ENCODE results near the gene IQCH.

Gene IQCH

GRCh38 chr15:67508407-67508806 lies 253.8 kb downstream of the IQCH start:
- DNase-seq: no peak

DNA sequence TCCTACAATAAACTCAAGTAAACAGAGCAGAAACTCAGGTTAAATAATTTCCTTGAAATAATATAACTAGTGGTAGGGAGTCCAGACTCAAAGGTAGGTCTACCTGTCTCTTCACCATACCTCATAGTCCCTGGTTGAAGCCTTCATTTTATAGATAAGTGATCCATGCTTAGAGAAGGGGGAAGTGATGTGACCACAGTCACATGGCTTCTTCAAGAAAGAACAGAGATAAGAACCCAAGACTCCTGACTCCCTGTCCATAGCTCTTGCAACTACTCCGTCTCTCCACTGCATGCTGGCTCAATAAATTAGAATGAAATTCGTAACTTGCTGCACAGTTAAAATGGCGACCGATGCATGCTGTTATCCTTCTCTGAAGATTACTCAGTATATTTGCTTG lies 255.3 kb downstream of the IQCH start:
- no peak for DNase-seq

GRCh38 chr15:67510597-67511190 lies 256.1 kb downstream of the IQCH start:
- DNase-seq: no peak

- no peak for DNase-seq
Observed at GRCh38 chr15:67511606-67512005, 257.0 kb downstream of the IQCH start.

DNA sequence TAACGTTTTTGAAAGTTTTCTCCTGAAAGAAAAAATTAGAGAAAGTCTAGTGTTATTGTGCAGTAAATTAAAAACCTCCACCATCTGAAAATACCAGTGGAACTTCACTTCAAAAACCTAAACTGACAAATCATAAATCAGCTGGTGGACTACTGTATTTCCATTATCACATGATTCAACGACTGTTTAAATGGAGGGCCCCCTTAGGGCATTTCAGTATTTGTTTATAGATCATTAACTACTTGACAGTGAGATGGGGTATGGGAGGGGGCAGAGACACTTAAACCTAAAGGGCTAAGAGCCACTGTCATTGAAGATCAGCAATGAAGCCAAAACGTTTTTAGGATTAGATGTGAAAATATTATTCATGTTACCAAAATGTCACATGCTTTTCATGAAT lies 257.6 kb downstream of the IQCH start:
- DNase-seq: no peak

DNA sequence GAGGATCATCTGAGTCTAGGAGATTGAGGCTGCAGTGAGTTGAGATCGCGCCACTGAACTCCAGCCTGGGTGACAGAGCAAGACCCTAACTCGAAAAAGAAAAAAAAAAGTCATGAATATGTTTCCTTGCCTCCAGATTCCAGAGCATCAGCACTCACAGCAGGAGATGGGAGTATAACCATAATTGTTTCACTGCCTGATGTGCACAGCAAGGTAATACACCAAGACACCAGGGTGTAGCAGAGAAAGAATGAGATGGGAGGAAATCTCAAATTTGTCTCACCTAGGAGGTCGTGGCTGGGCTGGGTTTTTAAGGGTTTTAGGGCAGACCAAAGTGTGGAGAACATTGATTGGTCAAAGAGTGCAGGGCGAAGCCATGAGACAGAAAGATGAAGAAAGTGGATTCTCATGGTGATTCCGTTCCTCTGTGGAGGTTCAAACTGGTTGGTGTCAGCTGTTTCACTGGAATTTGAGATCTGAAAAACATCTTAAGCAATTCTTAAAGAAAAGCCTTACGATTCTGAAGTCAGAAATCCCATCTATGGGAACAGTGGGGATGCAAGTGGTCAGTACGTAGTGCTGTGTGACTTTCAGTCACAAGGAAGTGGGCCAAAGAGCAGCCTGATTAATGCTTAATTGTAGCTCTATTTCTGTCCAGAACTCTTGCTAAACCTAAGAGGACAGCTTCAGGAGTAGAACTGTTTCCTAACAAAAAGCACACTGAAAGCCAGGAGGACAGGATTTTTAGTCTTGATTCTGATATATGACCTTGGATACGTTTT lies 258.5 kb downstream of the IQCH start:
- DNase-seq: no peak

- no peak for DNase-seq
Observed at GRCh38 chr15:67515090-67515489, 260.5 kb downstream of the IQCH start.

DNA sequence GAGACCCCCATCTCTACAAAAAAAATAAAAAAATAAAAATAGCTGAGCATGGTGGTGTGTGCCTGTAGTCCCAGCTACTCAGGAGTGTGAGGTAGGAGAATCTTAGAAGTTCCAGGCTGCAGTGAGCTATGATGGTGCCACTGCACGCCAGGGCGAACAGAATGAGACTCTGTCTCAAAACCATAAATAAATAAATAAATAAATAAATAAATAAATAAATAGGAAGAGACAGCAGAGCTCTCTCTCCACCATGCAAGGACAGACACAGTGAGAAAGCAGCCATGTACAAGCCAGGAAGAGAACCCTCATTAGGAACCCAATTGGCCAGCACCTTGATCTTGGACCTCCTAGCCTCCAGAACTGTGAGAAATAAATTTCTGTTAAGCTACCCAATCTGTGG lies 261.0 kb downstream of the IQCH start:
- no peak for DNase-seq

DNA sequence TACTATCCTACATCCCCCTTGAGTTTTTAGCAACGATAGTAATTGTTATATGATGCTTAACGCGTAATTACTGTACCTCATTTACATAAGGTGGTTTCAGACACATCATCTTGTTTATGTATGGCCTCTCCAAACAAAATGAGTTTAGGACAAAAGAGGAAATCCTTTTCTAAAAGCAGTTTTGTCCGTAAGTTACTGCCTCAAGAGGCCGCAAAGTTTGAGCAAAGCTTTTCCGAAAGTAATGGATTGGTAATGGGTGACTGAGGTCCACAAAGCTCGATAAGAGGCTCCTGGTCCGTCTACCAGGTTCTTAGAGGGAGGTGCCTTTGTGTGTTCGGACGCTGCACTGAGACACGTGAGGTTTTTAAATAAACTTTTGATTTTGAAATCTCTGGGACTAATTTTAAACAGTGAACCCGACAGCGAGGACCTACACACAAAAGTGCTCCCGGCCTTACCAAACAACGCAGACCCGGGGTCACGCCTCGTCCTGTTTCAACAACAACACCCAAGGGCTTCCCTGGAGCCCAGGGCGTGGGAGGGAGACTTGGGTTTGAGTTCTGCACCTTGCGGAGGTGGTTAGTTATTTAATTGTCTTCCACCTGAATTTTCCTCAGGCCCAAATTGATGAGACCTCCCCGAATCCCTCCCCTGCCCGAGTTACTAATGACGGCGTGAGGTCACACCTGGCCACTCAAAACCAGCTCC lies 265.9 kb downstream of the IQCH start:
- DNase-seq: no peak

- peak; percentile 83 to 87 for DNase-seq
Observed at GRCh38 chr15:67521029-67521782, 266.6 kb downstream of the IQCH start, which contains the start of gene C15orf61. Gene C15orf61 (plus strand): TSS chr15:67521131. CDS start chr15:67521249, 118 bp downstream.

- no peak for DNase-seq
Observed at GRCh38 chr15:67521783-67522568, 267.4 kb downstream of the IQCH start.

DNA sequence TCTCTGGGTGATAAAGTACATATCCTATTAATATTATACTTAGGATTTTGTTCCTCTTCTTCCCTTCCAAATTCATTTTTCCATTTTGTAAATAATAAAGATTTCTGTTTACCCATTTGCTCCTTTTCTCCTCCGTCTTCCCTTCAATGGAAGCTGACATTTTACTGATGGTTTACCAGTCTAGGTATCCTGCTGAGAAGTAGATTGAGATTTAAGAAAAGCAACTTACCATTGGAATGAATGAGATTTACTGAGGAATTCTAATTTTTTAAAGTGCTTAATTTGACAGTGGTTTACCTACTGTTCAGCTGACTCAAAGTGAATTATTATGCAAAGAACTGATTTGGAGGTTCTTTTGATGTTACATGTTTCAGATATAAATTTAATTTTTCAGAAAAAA lies 268.7 kb downstream of the IQCH start:
- no peak for DNase-seq

- no peak for DNase-seq
Observed at GRCh38 chr15:67524235-67524634, 269.6 kb downstream of the IQCH start.

DNA sequence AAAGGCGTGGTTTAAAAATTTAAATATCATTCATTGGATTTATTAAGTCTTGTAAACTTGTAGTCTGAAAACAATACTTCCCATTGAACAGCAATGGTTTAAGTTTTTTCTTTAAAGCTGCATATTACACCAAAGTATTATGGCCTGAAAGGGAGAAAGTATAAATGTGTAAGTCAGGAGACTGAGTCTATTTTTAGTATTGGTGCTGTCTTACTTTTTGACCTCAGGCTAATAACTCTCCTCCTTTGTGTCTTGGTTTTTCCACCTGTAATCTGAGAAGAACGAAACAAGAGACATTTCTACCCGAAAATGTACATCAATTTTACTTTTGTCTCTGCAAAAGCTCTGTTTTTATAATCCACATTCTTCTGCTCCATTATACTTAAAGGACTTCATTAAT lies 273.9 kb downstream of the IQCH start:
- DNase-seq: no peak

DNA sequence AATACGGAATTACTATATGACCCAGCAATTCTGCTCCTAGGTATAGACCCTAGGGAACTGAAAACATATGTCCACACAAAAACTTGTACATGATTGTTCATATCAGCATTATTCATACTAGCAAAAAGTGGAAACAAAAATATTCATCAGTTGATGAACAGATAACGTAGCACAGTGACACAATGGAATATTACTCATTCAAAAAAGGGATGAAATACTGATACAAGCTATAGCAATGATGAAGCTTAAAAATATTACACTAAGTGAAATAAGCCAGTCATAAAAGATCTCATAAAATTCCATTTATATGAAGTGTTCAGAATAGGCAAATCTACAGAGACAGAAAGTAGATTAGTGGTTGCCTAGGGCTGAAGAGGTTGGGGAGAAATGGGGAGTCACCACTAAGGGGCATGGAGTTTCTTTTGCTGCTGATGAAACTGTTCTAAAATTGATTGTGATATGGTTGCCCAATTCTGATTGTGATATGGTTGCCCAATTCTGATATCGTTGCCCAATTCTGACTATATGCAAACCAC lies 276.9 kb downstream of the IQCH start:
- DNase-seq: no peak

DNA sequence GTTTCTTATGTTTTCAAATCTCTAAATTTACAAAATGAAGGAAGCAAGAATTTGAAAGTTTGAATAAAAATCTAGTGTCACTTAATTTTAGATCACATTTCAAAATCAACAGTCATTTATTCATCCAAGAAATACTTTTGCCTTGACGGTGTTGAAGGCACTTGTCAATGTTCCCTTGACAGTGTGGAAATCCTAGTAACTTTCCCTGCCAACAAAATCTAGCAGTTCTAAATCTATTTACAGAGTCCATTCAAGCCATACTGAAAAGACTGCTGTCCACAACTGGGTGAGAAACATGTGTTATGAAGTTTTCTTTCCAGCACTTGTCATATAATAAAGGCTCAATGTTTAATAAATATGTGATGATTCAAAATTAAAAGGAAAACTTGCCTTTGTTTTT lies 279.3 kb downstream of the IQCH start:
- no peak for DNase-seq

GRCh38 chr15:67534360-67534759 lies 279.8 kb downstream of the IQCH start:
- no peak for DNase-seq

DNA sequence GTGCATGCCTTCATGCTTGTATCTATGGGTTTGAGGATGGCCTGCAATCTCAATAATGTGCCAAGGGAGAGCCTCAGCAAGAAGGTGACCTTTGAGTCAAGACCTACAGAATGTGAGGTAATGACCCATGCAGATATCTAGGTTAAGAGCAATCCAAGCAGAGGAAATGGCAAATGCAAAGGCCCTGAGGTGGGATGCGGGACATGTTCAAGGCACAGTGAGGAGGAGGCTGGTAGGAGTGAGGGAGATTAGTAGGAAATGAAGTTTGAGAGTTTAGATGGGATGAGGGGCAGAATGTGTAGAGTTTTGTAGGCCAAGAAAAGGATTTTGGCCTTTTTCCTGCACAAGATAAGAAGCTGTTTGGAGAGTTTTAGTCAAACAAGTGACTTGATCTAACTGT lies 283.2 kb downstream of the IQCH start:
- DNase-seq: no peak

DNA sequence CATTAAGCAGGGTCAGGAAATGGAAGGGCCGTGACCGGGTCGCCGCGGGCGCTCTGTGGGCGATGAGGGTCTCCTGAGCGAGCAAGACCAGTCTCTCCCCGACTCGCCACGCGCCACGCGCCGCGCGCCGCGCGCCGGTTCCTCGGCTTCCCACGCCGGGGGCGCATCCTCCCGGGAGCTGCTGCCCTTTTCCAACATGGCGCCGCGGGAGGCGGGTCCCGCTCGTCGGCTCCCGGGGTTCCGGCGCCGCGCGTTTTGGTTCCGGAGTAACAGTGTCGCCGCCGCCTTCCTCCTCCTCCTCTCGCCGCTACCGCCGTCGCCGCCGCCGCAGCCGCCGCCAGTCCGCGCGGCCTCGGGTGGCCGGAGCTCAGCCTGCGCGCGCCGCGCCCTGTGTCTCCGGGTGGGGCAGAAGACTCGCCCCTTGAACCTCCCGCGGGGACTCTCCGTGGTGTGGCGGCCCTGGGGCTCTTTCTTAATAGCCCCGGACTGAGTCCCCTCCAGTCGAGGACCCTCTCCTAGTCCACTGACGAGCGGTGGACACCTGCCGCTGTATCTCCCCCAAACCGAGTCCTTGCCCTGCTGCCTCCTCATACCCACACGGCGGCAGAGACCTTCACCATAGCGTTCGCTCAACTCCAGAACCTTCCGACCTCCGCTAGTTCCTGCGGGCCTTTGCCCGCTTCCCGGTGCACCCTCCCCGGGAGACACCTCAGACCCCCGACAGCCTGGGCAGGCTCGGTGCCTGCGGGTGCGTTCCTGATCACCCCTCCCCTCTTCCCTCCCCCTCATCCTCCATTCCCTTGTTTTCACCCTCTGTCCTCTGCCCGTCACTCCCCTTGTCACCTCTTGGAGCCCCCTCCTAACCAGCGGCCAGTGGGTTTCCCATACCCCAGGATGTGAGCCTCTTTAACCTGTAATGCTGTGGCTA lies 288.1 kb downstream of the IQCH start, which contains the start of gene MAP2K5:
TSS of gene MAP2K5 (plus strand) at position 284 of the 928 bp plus-strand sequence. CDS start at position 917, 633 bp downstream.
- peak; percentile 83 to 88 for DNase-seq

DNA sequence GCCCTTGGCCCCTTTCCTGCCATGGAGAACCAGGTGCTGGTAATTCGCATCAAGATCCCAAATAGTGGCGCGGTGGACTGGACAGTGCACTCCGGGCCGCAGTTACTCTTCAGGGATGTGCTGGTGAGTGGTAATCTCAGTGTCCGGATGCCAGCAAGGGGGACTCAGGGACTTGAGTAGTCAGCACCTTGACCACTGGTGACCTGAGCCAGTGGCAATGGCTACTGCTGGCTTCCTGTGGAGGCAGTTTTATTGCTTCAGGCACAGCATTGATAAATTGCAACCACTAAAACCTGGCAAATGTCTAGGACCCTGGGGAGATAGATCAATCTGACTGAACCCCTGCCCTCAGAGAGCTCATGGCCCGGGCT lies 288.7 kb downstream of the IQCH start:
- DNase-seq: no peak

GRCh38 chr15:67544475-67544874 lies 289.9 kb downstream of the IQCH start:
- DNase-seq: no peak
